Left lung (tissue), 10 donors: ENCODE data around the gene CARS2. TPM values are rescaled to one million over a fixed set of nuclear protein-coding genes. Genes with fewer than 3 reads are reported as not detected.
A peak's percentile ranks its signal among the peaks of the same experiment; 100 is the strongest.

Experiments used
- ATAC-seq: fragments of 200-7000 bp; cut with Tn5 transposase; one replicate; pipeline ENCODE4 v1.9.1; 2020; ENCODE audit warnings: moderate library complexity
- DNase-seq, 4 donors: peaks; one replicate each; pipeline ENCODE4 v3.0.0-alpha.2; 2013 to 2020
- H3K27ac ChIP-seq, 2 donors: fragments of 200-600 bp; sonication (generic) in 1 of 2; one replicate each; pipeline versions ENCODE4 v1.5.0 to v1.8.0; 2020 to 2021
- H3K27me3 ChIP-seq, 2 donors: fragments of 200-600 bp; sonication (generic) in 1 of 2; one replicate each; pipeline versions ENCODE4 v1.5.0 to v1.8.0; 2020 to 2021
- H3K36me3 ChIP-seq, 2 donors: fragments of 200-600 bp; sonication (generic) in 1 of 2; one replicate each; pipeline versions ENCODE4 v1.5.0 to v1.8.0; 2020 to 2021
- H3K4me1 ChIP-seq, 2 donors: fragments of 200-600 bp; one replicate each; pipeline ENCODE4 v1.8.0; 2021
- H3K4me3 ChIP-seq, 2 donors: fragments of 200-600 bp; sonication (generic) in 1 of 2; one replicate each; pipeline versions ENCODE4 v1.5.0 to v1.8.0; 2020 to 2021; ENCODE audit warnings: mild to moderate bottlenecking in 1 of 2
- H3K9me3 ChIP-seq, 2 donors: fragments of 200-600 bp; sonication (generic) in 1 of 2; one replicate each; pipeline versions ENCODE4 v1.5.0 to v1.8.0; 2020 to 2021
- CTCF ChIP-seq, 2 donors: fragments of 200-600 bp; sonication (generic) in 1 of 2; IDR thresholded peaks; one replicate each; pipeline versions ENCODE4 v1.5.0 to v1.8.0; 2021; ENCODE audit warnings: antibody characterized with exemption in 2 of 2
- intact Hi-C, 2 donors: fragments of 100-400 bp; cut with DNase I; formaldehyde crosslinking; loops; one replicate each; pipeline versions ENCODE4 v1.11.2 to v1.14.2; 2022
- polyA plus RNA-seq, 6 donors: library from polyadenylated mRNA; unstranded; fragments of 120-200 nt; gene quantifications; one replicate each; pipeline ENCODE4 v1.2.1, GENCODE V29; 2013; ENCODE audit not compliant: insufficient read length in 6 of 6
- total RNA-seq, 2 donors: library from RNA; stranded (reverse); fragmentation: NEBNext Ultra II Directional; extraction: Animal tissue kit (Norgen Biotek cat#: 25700); gene quantifications; one replicate each; pipeline ENCODE4 v1.2.1, GENCODE V29; 2021
- donor health status: DM: no; HTN: yes; CAD: no.
- donor health status: DM: no; HTN: no; CAD: no.

The CARS2 gene
- total and polyA plus RNA-seq, 8 donors, result 61.9 to 79.8 (median 71.3) TPM

DNA sequence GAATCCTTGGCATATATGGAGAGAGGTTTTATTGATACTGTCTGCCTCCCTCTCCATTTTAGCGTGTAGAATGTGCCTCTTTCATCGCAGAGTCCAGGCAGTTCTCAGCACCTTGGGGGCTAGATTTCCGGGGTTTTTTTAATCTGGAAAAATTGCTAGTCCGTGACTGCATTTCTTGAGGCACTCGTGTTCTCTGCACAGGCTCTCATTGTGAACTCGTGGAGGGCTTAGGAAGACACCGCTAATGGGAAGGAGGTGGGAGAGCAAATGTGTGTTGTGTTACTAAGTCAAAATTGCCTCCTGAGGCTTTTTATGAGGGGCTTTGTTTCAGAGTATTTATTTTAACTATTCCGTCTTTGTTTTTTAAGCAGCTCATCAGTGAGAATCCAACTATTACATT, 17.7 kb upstream of the CARS2 start:
- no peak overlapping the region for H3K27ac ChIP-seq
- TF ChIP-seq CTCF (IDR thresholded peaks at IDR 0.05), result no peak
- no peaks in the 10 kb centered on the region for H3K27me3 ChIP-seq
- DNase-seq, result no peak
- intact Hi-C loops, result no loop called here
- H3K4me3 ChIP-seq, result no peak overlapping the region
- no peaks in the 10 kb centered on the region for H3K4me1 ChIP-seq
- H3K36me3 ChIP-seq, result peaks cover 0 to 24% of the 10 kb centered on the region in 2 donors
- no peaks in the 10 kb centered on the region for H3K9me3 ChIP-seq
- ATAC-seq, result no peak

DNA sequence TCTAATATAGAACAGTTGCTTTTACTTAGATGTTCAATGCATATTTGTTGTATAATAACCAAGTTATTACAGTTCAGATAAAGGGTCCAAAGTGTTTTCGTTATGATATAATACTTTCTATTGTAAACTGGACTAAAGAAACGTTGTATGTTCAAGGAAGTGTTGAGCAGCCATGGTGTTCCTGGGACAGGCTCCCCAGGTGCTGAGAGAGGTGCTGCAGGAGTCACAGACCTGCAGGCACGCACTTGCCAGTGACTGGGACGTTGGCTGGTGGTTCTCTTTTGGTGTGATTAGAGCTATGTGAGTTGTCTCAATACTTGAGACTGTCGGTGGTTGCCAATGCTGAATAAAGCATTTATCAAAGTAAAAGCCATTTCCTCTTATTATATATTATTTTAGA, 17.1 kb upstream of the CARS2 start:
- intact Hi-C loops, result no loop called here
- TF ChIP-seq CTCF (IDR thresholded peaks at IDR 0.05), result no peak
- H3K27ac ChIP-seq, result no peak overlapping the region
- H3K27me3 ChIP-seq, result no peaks in the 10 kb centered on the region
- H3K4me3 ChIP-seq, result no peak overlapping the region
- H3K4me1 ChIP-seq, result peaks cover 0 to 4% of the 10 kb centered on the region in 2 donors
- ATAC-seq (no peak), DNase-seq (no peak)
- H3K36me3 ChIP-seq, result peaks cover 0 to 24% of the 10 kb centered on the region in 2 donors
- no peaks in the 10 kb centered on the region for H3K9me3 ChIP-seq

DNA sequence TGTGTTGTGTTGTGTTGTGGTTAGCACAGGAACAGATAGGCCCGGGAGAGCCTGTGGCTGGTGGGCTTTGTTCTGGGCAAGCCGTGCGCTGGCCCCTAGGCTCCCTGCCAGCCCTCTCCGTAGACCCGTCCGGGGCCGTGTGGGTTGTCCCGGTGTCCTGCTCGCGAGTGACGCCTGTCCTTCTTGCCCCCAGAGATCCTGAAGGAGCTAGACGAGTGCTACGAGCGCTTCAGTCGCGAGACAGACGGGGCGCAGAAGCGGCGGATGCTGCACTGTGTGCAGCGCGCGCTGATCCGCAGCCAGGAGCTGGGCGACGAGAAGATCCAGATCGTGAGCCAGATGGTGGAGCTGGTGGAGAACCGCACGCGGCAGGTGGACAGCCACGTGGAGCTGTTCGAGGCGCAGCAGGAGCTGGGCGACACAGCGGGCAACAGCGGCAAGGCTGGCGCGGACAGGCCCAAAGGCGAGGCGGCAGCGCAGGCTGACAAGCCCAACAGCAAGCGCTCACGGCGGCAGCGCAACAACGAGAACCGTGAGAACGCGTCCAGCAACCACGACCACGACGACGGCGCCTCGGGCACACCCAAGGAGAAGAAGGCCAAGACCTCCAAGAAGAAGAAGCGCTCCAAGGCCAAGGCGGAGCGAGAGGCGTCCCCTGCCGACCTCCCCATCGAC, 13.3 kb upstream of the CARS2 start:
- peaks cover 16 to 21% of the 10 kb centered on the region in 2 donors for H3K4me1 ChIP-seq
- peaks cover 0 to 24% of the 10 kb centered on the region in 2 donors for H3K36me3 ChIP-seq
- no peak overlapping the region for H3K4me3 ChIP-seq
- H3K27ac ChIP-seq, result no peak overlapping the region
- intact Hi-C loops, result no loop called here
- no peak for ATAC-seq
- H3K9me3 ChIP-seq, result no peaks in the 10 kb centered on the region
- peak in 1 of 4 donors; percentile 79 for DNase-seq
- TF ChIP-seq CTCF (IDR thresholded peaks at IDR 0.05), result no peak
- no peaks in the 10 kb centered on the region for H3K27me3 ChIP-seq

GRCh38 chr13:110716247-110716515, 10.3 kb upstream of the CARS2 start:
- peaks cover 0 to 18% of the 10 kb centered on the region in 2 donors for H3K36me3 ChIP-seq
- TF ChIP-seq CTCF (IDR thresholded peaks at IDR 0.05), result no peak
- H3K4me1 ChIP-seq, result peaks cover 21 to 27% of the 10 kb centered on the region in 2 donors
- intact Hi-C loops, result no loop called here
- ATAC-seq, result no peak
- H3K9me3 ChIP-seq, result no peaks in the 10 kb centered on the region
- peak overlapping the region; percentile 92 to 98 for H3K27ac ChIP-seq
- no peaks in the 10 kb centered on the region for H3K27me3 ChIP-seq
- DNase-seq, result peak in 1 of 4 donors; percentile 63
- peak overlapping the region; percentile 79 to 92 for H3K4me3 ChIP-seq

DNA sequence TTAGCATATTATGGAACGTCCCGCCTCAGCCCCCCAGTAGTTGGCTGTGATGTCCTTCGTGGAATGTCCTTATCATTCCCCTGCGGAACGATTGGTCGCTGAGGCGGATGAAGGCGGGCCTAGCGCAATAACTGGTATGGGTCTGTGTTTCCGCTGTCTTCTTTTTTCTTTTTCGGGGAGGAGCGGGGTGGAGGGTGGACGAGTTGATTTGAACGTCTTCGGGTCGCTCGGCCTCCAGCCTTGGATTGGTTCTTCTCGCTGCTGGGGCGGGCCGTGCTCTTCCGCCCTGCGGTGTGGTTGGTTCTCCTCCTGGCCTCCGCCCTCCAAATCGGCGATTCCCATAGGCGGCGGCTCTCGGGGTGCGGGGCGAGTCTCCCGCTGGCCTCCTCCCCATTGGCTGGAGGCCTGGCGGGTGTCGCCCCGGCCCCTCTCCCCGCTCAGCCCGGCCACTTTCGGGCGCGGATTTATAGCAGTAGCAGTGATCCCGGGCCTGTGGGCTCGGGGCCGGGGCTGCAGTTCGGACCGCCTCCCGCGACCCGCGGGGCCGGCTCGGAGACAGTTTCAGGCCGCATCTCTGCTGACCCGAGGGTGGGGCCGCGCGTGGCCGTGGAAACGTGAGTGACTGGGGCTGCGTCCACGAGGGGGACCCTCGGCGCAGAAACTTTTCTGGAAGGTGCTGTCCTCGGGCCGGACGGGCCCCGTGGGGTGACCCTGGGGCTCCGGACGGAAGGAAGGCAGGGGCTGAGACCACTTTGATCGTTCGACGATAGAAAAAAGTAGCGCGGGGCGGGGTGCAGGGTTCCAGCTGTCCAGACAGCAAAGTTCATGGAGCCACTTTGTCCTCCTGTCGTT, 9.7 kb upstream of the CARS2 start:
- peaks cover 22 to 30% of the 10 kb centered on the region in 2 donors for H3K4me1 ChIP-seq
- intact Hi-C loops, result no loop called here
- ATAC-seq (peak; percentile 72), DNase-seq (peak; percentile 98 to 100 (median 98))
- no peak for TF ChIP-seq CTCF (IDR thresholded peaks at IDR 0.05)
- H3K4me3 ChIP-seq, result peak overlapping the region; percentile 92
- H3K27me3 ChIP-seq, result no peaks in the 10 kb centered on the region
- H3K27ac ChIP-seq, result peak overlapping the region; percentile 98 to 100
- peaks cover 0 to 14% of the 10 kb centered on the region in 2 donors for H3K36me3 ChIP-seq
- H3K9me3 ChIP-seq, result no peaks in the 10 kb centered on the region
